ENCODE data around the gene SHOC1.

SHOC1 gene

GRCh38 chr9:111759762-111760639 is 34.7 kb downstream of the SHOC1 start:
- H3K4me3 ChIP-seq (replicated peaks; ENCODE audit: low read depth, low read length), result no peak overlapping the region
- peak; percentile 65 for TF ChIP-seq CTCF (IDR thresholded peaks at IDR 0.05; ENCODE audit: low read length, missing control alignments)
- DNase-seq (ENCODE audit: low read depth), result peak; percentile 96

- TF ChIP-seq CTCF (IDR thresholded peaks at IDR 0.05; ENCODE audit: low read length, missing control alignments), result no peak
- no peak for DNase-seq (ENCODE audit: low read depth)
- H3K4me3 ChIP-seq (replicated peaks; ENCODE audit: low read depth, low read length), result no peak overlapping the region
Observed at GRCh38 chr9:111754800-111755199, 39.9 kb downstream of the SHOC1 start.

GRCh38 chr9:111752455-111752854 is 42.3 kb downstream of the SHOC1 start:
- no peak for TF ChIP-seq CTCF (IDR thresholded peaks at IDR 0.05; ENCODE audit: low read length, missing control alignments)
- DNase-seq (ENCODE audit: low read depth), result peak; percentile 36
- H3K4me3 ChIP-seq (replicated peaks; ENCODE audit: low read depth, low read length), result no peak overlapping the region
